A549 (cell line): ENCODE results near the gene CDK9. TPM values are rescaled to one million over a fixed set of nuclear protein-coding genes. Genes with fewer than 3 reads are reported as not detected.

Source experiments
- ATAC-seq, 2 experiments: fragments of 200-7000 bp in 1 of 2; fragments of >200 bp in 1 of 2; cut with Nextera tagmentation in 1 of 2; cut with Tn5 transposase in 1 of 2; 3 replicates each; pipeline versions ENCODE4 v1.8.0 to v1.9.1; 2018 to 2020; ENCODE audit warnings: mild to moderate bottlenecking in 1 of 2, moderate library complexity in 1 of 2
- CTCF ChIA-PET: fragments of 300-600 bp; sonication (Branson Sonifier 250); formaldehyde crosslinking; extraction: SDS; loops from one replicate; lab custom pipeline; 2021; ENCODE audit warnings: antibody characterized with exemption, inconsistent platforms; lab: Yijun Ruan, JAX
- POLR2A ChIA-PET: fragments of 350-600 bp; formaldehyde crosslinking; extraction: SDS; loops from one replicate; lab custom pipeline; 2021; ENCODE audit warnings: antibody characterized with exemption, inconsistent platforms; lab: Yijun Ruan, JAX
- DNase-seq, 2 experiments: peaks; one replicate each; pipeline versions ENCODE4 v3.0.0 to v3.0.0-alpha.2; 2011 to 2016; ENCODE audit warnings: low read depth in 1 of 2, low spot score in 1 of 2
- FAIRE-seq: peaks from 2 replicates; lab custom pipeline; 2011; peaks lifted over from hg19 to GRCh38; lab: Jason Lieb, UNC
- H3K27ac ChIP-seq, 2 experiments: fragments of >200 bp; sonication (Bioruptor Twin); formaldehyde crosslinking; 3 replicates each; pipeline ENCODE4 v1.5.1; 2016 to 2017
- H3K4me1 ChIP-seq: fragments of >200 bp; sonication (Bioruptor Twin); formaldehyde crosslinking; 3 replicates; pipeline ENCODE4 v1.6.1; 2016
- H3K4me2 ChIP-seq: fragments of >200 bp; sonication (Bioruptor Twin); formaldehyde crosslinking; 3 replicates; pipeline ENCODE4 v1.6.1; 2016
- H3K4me3 ChIP-seq: fragments of >200 bp; sonication (Bioruptor Twin); formaldehyde crosslinking; 3 replicates; pipeline ENCODE4 v1.5.1; 2016
- H3K9me3 ChIP-seq: fragments of >200 bp; sonication (Bioruptor Twin); formaldehyde crosslinking; 3 replicates; pipeline ENCODE4 v1.6.1; 2016
- BHLHE40 ChIP-seq: IDR thresholded peaks from 2 replicates; pipeline ENCODE4 v1.6.1; 2012; ENCODE audit warnings: low read depth, low read length, inconsistent platforms
- CHD4 ChIP-seq: fragments of 200-600 bp; sonication (generic); IDR thresholded peaks from 2 replicates; pipeline ENCODE4 v1.6.1; 2016; ENCODE audit warnings: antibody characterized with exemption, mild to moderate bottlenecking, borderline replicate concordance
- EP300 ChIP-seq, 2 experiments: fragments of >200 bp; sonication (Bioruptor Twin); formaldehyde crosslinking; IDR thresholded peaks; 2 replicates in 1 of 2; 3 replicates in 1 of 2; pipeline ENCODE4 v1.6.1; 2016 to 2017
- FOSL2 ChIP-seq, 2 experiments: fragments of 450-650 bp in 1 of 2; fragments of >200 bp in 1 of 2; sonication (Bioruptor Twin) in 1 of 2; formaldehyde crosslinking; IDR thresholded peaks; 2 replicates each; pipeline versions ENCODE4 v1.5.0 to v1.6.1; 2016 to 2020; ENCODE audit warnings: mild to moderate bottlenecking in 1 of 2, moderate library complexity in 1 of 2
- FOXS1 ChIP-seq: fragments of 250-450 bp; sonication (Bioruptor Pico); IDR thresholded peaks from 2 replicates; pipeline ENCODE4 v1.5.0; 2020; ENCODE audit warnings: mild to moderate bottlenecking, moderate library complexity
- HEYL ChIP-seq: fragments of 250-450 bp; sonication (Bioruptor Pico); IDR thresholded peaks from 2 replicates; pipeline ENCODE4 v1.8.0; 2021; ENCODE audit warnings: mild to moderate bottlenecking, moderate library complexity
- HOXA7 ChIP-seq: fragments of 250-450 bp; sonication (Bioruptor Pico); IDR thresholded peaks from 2 replicates; pipeline ENCODE4 v1.5.0; 2020; ENCODE audit warnings: mild to moderate bottlenecking, moderate library complexity
- HOXB13 ChIP-seq: fragments of 250-450 bp; sonication (Bioruptor Pico); IDR thresholded peaks from 2 replicates; pipeline ENCODE4 v1.5.0; 2020; ENCODE audit warnings: low read depth, mild to moderate bottlenecking, moderate library complexity
- HOXB5 ChIP-seq: fragments of 250-450 bp; sonication (Bioruptor Pico); IDR thresholded peaks from 2 replicates; pipeline ENCODE4 v1.5.0; 2020; ENCODE audit warnings: mild to moderate bottlenecking, moderate library complexity
- JUNB ChIP-seq: fragments of >200 bp; sonication (Bioruptor Twin); formaldehyde crosslinking; IDR thresholded peaks from 2 replicates; pipeline ENCODE4 v1.6.1; 2016
- KDM1A ChIP-seq: fragments of 200-600 bp; sonication (generic); IDR thresholded peaks from 2 replicates; pipeline ENCODE4 v1.6.1; 2016; ENCODE audit warnings: low read depth, mild to moderate bottlenecking
- KDM5A ChIP-seq: fragments of 200-600 bp; sonication (generic); IDR thresholded peaks from 2 replicates; pipeline ENCODE4 v1.6.1; 2016; ENCODE audit warnings: antibody characterized with exemption, mild to moderate bottlenecking
- MAX ChIP-seq: IDR thresholded peaks from 2 replicates; pipeline ENCODE4 v1.6.1; 2012
- MYC ChIP-seq: IDR thresholded peaks from 2 replicates; pipeline ENCODE4 v1.6.1; 2012; ENCODE audit warnings: mild to moderate bottlenecking, inconsistent platforms, low read length, improper control_type of control experiment, borderline replicate concordance
- POLR2A ChIP-seq: IDR thresholded peaks from 2 replicates; pipeline ENCODE4 v1.6.1; 2012; ENCODE audit warnings: mild to moderate bottlenecking, low read length
- RAD21 ChIP-seq, 2 experiments: fragments of >200 bp in 1 of 2; sonication (Bioruptor Twin) in 1 of 2; formaldehyde crosslinking in 1 of 2; IDR thresholded peaks in 1 of 2; conservative IDR thresholded peaks in 1 of 2; 2 replicates in 1 of 2; 3 replicates in 1 of 2; pipeline ENCODE4 v1.6.1; 2012 to 2018; ENCODE audit warnings: inconsistent platforms in 1 of 2
- RARB ChIP-seq: fragments of 250-450 bp; sonication (Bioruptor Pico); IDR thresholded peaks from 2 replicates; pipeline ENCODE4 v1.8.0; 2021; ENCODE audit warnings: mild to moderate bottlenecking, moderate library complexity
- REST ChIP-seq: fragments of 200-600 bp; sonication (generic); IDR thresholded peaks from 2 replicates; pipeline ENCODE4 v1.6.1; 2016; ENCODE audit warnings: antibody characterized with exemption, mild to moderate bottlenecking, moderate library complexity
- RFX5 ChIP-seq: fragments of 450-650 bp; IDR thresholded peaks from 2 replicates; pipeline ENCODE4 v1.7.1; 2014; ENCODE audit warnings: antibody characterized with exemption, mild to moderate bottlenecking, moderate library complexity
- SREBF2 ChIP-seq: fragments of 450-650 bp; IDR thresholded peaks from 2 replicates; pipeline ENCODE4 v1.6.1; 2014; ENCODE audit warnings: mild to moderate bottlenecking, moderate library complexity
- TFCP2L1 ChIP-seq: fragments of 250-450 bp; sonication (Bioruptor Pico); IDR thresholded peaks from 2 replicates; pipeline ENCODE4 v1.5.0; 2021; ENCODE audit warnings: mild to moderate bottlenecking
- TP53 ChIP-seq: fragments of 250-450 bp; sonication (Bioruptor Pico); IDR thresholded peaks from 2 replicates; pipeline ENCODE4 v1.5.0; 2021; ENCODE audit warnings: mild to moderate bottlenecking, moderate library complexity
- WGBS: methylation state at CpG from one replicate; pipeline ENCODE4 v1.1.6; 2017; ENCODE audit errors: missing lambda C conversion rate; 5-methylcytosine and 5-hydroxymethylcytosine counted together
- polyA plus RNA-seq, 4 experiments: library from polyadenylated mRNA; depleted of rRNA in 3 of 4; stranded (reverse); fragments of >200 nt; fragmentation: RNase III in 1 of 4; extraction: RNeasy Plus Mini Kit Qiagen cat#74134 plus additional on column Dnase treatment in 1 of 4; gene quantifications; 2 replicates in 3 of 4; 3 replicates in 1 of 4; pipeline ENCODE4 v1.2.3, GENCODE V29; 2011 to 2017
- TF ChIP-seq, protein P1 (sequence below): fragments of >200 bp; sonication (Bioruptor Twin); formaldehyde crosslinking; IDR thresholded peaks from 2 replicates; pipeline ENCODE4 v1.6.1; 2016
- TF ChIP-seq, protein P2 (sequence below): fragments of 250-450 bp; sonication (Bioruptor Pico); IDR thresholded peaks from 2 replicates; pipeline ENCODE4 v1.5.0; 2021; ENCODE audit warnings: mild to moderate bottlenecking, moderate library complexity, borderline replicate concordance
- TF ChIP-seq, protein P3 (sequence below): IDR thresholded peaks from 2 replicates; pipeline ENCODE4 v1.6.1; 2012; ENCODE audit warnings: low read depth, borderline replicate concordance
- TF ChIP-seq, protein P4 (sequence below): fragments of >200 bp; sonication (Bioruptor Twin); formaldehyde crosslinking; IDR thresholded peaks from 3 replicates; pipeline ENCODE4 v1.5.1; 2016

The CDK9 gene
- polyA plus RNA-seq, 2 of the 4 experiments (the other 2 are of a cell fraction): 43.8 to 45.7 TPM

DNA sequence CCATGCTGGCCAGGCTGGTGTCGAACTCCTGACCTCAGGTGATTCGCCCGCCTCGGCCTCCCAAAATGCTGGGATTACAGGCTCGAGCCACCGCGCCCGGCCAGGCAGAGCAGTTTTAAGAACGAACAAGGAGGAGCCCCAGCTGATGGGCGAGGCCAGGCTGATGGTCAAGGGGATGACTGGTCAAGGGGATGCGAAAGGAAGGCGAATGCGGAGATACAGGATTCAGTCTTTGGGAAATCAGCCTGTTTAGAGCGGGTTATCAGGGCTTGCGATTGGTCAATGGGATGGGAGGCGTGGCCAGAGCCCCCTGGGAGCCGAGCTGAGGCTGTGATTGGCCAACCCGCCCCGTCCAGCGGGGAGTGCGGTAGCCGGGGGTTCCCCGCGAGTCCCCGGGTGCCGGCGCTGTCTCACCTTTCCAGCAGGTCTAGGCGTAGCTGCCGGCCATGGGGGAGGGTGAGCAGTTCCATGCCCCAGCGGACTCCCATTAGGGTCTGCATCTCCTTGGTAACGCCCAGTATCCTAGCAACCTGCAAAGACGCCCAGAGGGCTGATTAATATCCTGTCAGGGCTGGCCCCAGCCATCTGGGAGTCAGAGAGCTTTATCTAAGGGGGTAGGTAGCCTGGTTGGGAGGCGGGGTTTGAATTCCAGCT, 43.3 kb upstream of the CDK9 start:
- H3K27ac ChIP-seq: peak overlapping the region; percentile 6 to 71; a peak in 4 of 6 replicates
- peak; percentile 73 to 87 for ATAC-seq
- ChIA-PET POLR2A (interaction anchor here (1.1 kb wide), 1 partner anchor 29 kb away, joined by 3 read pairs; no protein-coding TSS in a partner anchor), CTCF (interaction anchor here (1.0 to 9.6 kb wide), 10 partner anchors 8 to 178 kb away, joined by 3 to 114 read pairs (median 6); partner anchors contain the start of gene CDK9)
- TF ChIP-seq HOXB13 (CRISPR knock-in tag) (no peak), MYC (no peak), RARB (no peak), SREBF2 (no peak), HOXB5 (CRISPR knock-in tag) (peak; percentile 98), MAX (0 out of 2 replicates have a peak, but pooled peaks have one; percentile 38), TFCP2L1 (CRISPR knock-in tag) (no peak), RAD21 (conservative IDR thresholded peaks at IDR 0.05 in 1 of 2, IDR thresholded peaks at IDR 0.05 in 1 of 2) (no peak), KDM5A (no peak)
- TF ChIP-seq, protein P1, sequence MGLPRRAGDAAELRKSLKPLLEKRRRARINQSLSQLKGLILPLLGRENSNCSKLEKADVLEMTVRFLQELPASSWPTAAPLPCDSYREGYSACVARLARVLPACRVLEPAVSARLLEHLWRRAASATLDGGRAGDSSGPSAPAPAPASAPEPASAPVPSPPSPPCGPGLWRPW: no peak
- H3K4me2 ChIP-seq: peak overlapping the region; percentile 89
- 7% methylated on average over 33 of the region's 33 CpGs for WGBS
- H3K4me3 ChIP-seq: peak overlapping the region; percentile 42
- H3K9me3 ChIP-seq: no peaks in the 10 kb centered on the region
- DNase-seq: peak; percentile 88 to 94
- no peak for FAIRE-seq
- H3K4me1 ChIP-seq: peaks cover 31% of the 10 kb centered on the region

GRCh38 chr9:127744398-127745110, 41.3 kb upstream of the CDK9 start:
- H3K4me1 ChIP-seq: peaks cover 31% of the 10 kb centered on the region
- ChIA-PET CTCF (interaction anchor here (0.6 to 9.6 kb wide), 12 partner anchors 10 to 176 kb away, joined by 3 to 114 read pairs (median 10); partner anchors contain the start of genes CDK9, ST6GALNAC4 and TOR2A), POLR2A (interaction anchor here (0.6 to 1.3 kb wide), 2 partner anchors 41 to 324 kb away, joined by 3 to 4 read pairs; partner anchors contain the start of gene CDK9)
- no peak overlapping the region for H3K4me3 ChIP-seq
- 81% methylated on average over 18 of the region's 19 CpGs for WGBS
- H3K27ac ChIP-seq: no peak overlapping the region
- no peak overlapping the region for H3K4me2 ChIP-seq
- TF ChIP-seq, protein P2, sequence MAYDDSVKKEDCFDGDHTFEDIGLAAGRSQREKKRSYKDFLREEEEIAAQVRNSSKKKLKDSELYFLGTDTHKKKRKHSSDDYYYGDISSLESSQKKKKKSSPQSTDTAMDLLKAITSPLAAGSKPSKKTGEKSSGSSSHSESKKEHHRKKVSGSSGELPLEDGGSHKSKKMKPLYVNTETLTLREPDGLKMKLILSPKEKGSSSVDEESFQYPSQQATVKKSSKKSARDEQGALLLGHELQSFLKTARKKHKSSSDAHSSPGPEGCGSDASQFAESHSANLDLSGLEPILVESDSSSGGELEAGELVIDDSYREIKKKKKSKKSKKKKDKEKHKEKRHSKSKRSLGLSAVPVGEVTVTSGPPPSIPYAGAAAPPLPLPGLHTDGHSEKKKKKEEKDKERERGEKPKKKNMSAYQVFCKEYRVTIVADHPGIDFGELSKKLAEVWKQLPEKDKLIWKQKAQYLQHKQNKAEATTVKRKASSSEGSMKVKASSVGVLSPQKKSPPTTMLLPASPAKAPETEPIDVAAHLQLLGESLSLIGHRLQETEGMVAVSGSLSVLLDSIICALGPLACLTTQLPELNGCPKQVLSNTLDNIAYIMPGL: no peak
- TF ChIP-seq HOXB13 (CRISPR knock-in tag) (no peak), FOXS1 (CRISPR knock-in tag) (no peak), RFX5 (no peak), HOXA7 (no peak), KDM1A (no peak), CHD4 (no peak), BHLHE40 (no peak), TP53 (CRISPR knock-in tag) (no peak), HEYL (CRISPR knock-in tag) (no peak), EP300 (IDR thresholded peaks at IDR 0.05) (no peak), RARB (no peak), REST (no peak), POLR2A (no peak), JUNB (no peak), FOSL2 (IDR thresholded peaks at IDR 0.05) (no peak), FOSL2 (CRISPR knock-in tag; IDR thresholded peaks at IDR 0.05) (no peak)
- TF ChIP-seq, protein P3, sequence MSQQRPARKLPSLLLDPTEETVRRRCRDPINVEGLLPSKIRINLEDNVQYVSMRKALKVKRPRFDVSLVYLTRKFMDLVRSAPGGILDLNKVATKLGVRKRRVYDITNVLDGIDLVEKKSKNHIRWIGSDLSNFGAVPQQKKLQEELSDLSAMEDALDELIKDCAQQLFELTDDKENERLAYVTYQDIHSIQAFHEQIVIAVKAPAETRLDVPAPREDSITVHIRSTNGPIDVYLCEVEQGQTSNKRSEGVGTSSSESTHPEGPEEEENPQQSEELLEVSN: no peak
- TF ChIP-seq, protein P4, sequence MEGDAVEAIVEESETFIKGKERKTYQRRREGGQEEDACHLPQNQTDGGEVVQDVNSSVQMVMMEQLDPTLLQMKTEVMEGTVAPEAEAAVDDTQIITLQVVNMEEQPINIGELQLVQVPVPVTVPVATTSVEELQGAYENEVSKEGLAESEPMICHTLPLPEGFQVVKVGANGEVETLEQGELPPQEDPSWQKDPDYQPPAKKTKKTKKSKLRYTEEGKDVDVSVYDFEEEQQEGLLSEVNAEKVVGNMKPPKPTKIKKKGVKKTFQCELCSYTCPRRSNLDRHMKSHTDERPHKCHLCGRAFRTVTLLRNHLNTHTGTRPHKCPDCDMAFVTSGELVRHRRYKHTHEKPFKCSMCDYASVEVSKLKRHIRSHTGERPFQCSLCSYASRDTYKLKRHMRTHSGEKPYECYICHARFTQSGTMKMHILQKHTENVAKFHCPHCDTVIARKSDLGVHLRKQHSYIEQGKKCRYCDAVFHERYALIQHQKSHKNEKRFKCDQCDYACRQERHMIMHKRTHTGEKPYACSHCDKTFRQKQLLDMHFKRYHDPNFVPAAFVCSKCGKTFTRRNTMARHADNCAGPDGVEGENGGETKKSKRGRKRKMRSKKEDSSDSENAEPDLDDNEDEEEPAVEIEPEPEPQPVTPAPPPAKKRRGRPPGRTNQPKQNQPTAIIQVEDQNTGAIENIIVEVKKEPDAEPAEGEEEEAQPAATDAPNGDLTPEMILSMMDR: no peak
- ATAC-seq (no peak), FAIRE-seq (no peak), DNase-seq (no peak)
- no peaks in the 10 kb centered on the region for H3K9me3 ChIP-seq
